Spleen (tissue), 7 donors: ENCODE data around the gene PINK1.

Experiments
- POLR2AphosphoS5 ChIP-seq, 3 donors: sonication (generic); formaldehyde crosslinking; IDR thresholded peaks; one replicate each; pipeline ENCODE4 v1.5.1; 2017; ENCODE audit warnings: antibody characterized with exemption in 3 of 3
- TF ChIP-seq, protein P1 (sequence below), 11 experiments: fragments of 200-600 bp in 7 of 11; fragments of 450-650 bp in 4 of 11; sonication (generic) in 4 of 11; IDR thresholded peaks in 8 of 11; conservative IDR thresholded peaks in 3 of 11; 1 replicate in 7 of 11; 2 replicates in 4 of 11; pipeline versions ENCODE4 v1.4.0 to v1.8.0; 2016 to 2021; ENCODE audit warnings: antibody characterized with exemption in 11 of 11, inconsistent platforms in 4 of 11, mild to moderate bottlenecking in 1 of 11
- donor health status: DM: no; HTN: no; CAD: no; lungs with moderate emphysema.
- donor health status: DM: no; HTN: no; CAD: no.
- donor health status: DM: no; HTN: no; CAD: no.

DNA sequence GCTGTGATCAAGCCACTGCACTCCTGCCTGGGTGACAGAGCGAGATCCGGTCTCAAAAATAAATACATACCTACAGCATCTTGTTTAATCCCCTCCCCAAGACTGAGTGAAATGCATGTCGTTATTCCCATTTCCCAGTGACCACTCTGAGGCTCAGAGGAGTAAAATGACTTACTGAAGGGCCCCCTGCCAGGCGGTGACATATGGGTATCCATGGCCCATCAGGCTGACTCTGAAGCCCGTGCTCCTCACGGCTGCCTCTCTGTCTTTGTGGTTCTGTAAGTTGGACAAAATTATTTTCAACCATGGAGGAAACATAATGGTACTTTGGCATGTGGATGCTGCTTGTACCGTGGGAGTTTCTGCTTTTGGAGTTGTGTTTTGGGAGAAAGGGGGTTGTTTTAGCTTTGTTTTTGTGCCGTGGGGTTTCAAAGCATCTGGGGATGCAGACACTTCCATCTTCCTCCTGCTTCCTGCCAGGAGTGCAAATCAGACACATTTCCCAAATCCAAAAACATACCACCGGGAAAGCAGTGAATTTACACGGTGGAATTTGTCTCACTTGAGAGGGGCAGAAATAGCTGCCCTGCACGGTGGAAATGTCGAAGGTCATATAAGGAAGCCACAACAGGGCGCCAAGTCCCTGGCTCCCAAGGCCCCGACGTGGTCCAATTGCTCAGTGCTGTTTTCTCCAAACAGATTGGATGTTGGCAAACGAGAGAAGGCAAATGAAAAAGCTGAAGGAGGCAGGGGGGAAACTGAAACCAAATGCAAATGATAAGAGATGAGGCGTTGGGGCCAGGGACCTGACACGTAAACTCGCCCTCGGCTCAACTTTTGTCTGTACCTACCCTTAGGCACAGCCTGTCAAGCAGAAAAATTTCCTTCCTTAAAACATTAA lies 17.1 kb upstream of the PINK1 start:
- TF ChIP-seq, protein P1, sequence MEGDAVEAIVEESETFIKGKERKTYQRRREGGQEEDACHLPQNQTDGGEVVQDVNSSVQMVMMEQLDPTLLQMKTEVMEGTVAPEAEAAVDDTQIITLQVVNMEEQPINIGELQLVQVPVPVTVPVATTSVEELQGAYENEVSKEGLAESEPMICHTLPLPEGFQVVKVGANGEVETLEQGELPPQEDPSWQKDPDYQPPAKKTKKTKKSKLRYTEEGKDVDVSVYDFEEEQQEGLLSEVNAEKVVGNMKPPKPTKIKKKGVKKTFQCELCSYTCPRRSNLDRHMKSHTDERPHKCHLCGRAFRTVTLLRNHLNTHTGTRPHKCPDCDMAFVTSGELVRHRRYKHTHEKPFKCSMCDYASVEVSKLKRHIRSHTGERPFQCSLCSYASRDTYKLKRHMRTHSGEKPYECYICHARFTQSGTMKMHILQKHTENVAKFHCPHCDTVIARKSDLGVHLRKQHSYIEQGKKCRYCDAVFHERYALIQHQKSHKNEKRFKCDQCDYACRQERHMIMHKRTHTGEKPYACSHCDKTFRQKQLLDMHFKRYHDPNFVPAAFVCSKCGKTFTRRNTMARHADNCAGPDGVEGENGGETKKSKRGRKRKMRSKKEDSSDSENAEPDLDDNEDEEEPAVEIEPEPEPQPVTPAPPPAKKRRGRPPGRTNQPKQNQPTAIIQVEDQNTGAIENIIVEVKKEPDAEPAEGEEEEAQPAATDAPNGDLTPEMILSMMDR (IDR thresholded peaks at IDR 0.05 in 8 of 11, conservative IDR thresholded peaks at IDR 0.05 in 3 of 11): no peak
- no peak for TF ChIP-seq POLR2AphosphoS5 (IDR thresholded peaks at IDR 0.05)
